Mesenchymal stem cell (in vitro differentiated cells and primary cell): ENCODE results near the gene EFCAB9.
A peak's percentile ranks its signal among the peaks of the same experiment; 100 is the strongest.

Experiments used
- DNase-seq: peaks from one replicate; pipeline ENCODE4 v3.0.0-alpha.2; 2013
- H2AFZ ChIP-seq: one replicate; pipeline ENCODE4 v1.6.1; 2013; ENCODE audit warnings: low read depth, mild to moderate bottlenecking, control low read depth, inconsistent platforms, low read length, moderate library complexity
- H2AK5ac ChIP-seq: 2 replicates; pipeline ENCODE4 v1.6.1; 2013; ENCODE audit warnings: low read length, moderate library complexity, mild to moderate bottlenecking, inconsistent platforms; ENCODE audit not compliant: severe bottlenecking
- H2BK120ac ChIP-seq: one replicate; pipeline ENCODE4 v1.6.1; 2013; ENCODE audit warnings: low read depth, mild to moderate bottlenecking, inconsistent platforms, low read length, moderate library complexity
- H2BK12ac ChIP-seq, 2 experiments: one replicate each; pipeline ENCODE4 v1.6.1; 2013; ENCODE audit warnings: inconsistent platforms in 2 of 2, low read length in 2 of 2, mild to moderate bottlenecking in 2 of 2, moderate library complexity in 2 of 2, control low read depth in 1 of 2
- H2BK15ac ChIP-seq: one replicate; pipeline ENCODE4 v1.6.1; 2013; ENCODE audit warnings: mild to moderate bottlenecking, low read depth, inconsistent platforms; ENCODE audit not compliant: poor library complexity, severe bottlenecking
- H2BK5ac ChIP-seq: 2 replicates; pipeline ENCODE4 v1.6.1; 2013; ENCODE audit warnings: low read depth, mild to moderate bottlenecking, low read length, control low read depth, inconsistent platforms; ENCODE audit not compliant: poor library complexity, severe bottlenecking
- H3K14ac ChIP-seq, 2 experiments: one replicate each; pipeline ENCODE4 v1.6.1; 2013; ENCODE audit warnings: inconsistent platforms in 2 of 2, low read length in 2 of 2, control low read depth in 1 of 2, mild to moderate bottlenecking in 1 of 2, moderate library complexity in 1 of 2
- H3K18ac ChIP-seq, 2 experiments: one replicate each; pipeline ENCODE4 v1.6.1; 2013; ENCODE audit warnings: inconsistent platforms in 2 of 2, low read length in 2 of 2, control low read depth in 1 of 2, low read depth in 1 of 2, mild to moderate bottlenecking in 1 of 2
- H3K23ac ChIP-seq, 2 experiments: one replicate each; pipeline ENCODE4 v1.6.1; 2013; ENCODE audit warnings: inconsistent platforms in 2 of 2, low read length in 2 of 2, mild to moderate bottlenecking in 2 of 2, moderate library complexity in 2 of 2, control low read depth in 1 of 2
- H3K27ac ChIP-seq: 2 replicates; pipeline ENCODE4 v1.5.1; 2013; ENCODE audit warnings: mild to moderate bottlenecking, moderate library complexity, low read length, control low read depth, inconsistent platforms; ENCODE audit not compliant: poor library complexity, severe bottlenecking
- H3K27me3 ChIP-seq, 2 experiments: 2 replicates each; pipeline versions ENCODE4 v1.6.1 to v1.7.0; 2013; ENCODE audit warnings: low read length in 2 of 2, mild to moderate bottlenecking in 2 of 2, moderate library complexity in 2 of 2, control low read depth in 1 of 2, inconsistent platforms in 1 of 2; ENCODE audit not compliant: control insufficient read depth in 1 of 2, insufficient read depth in 1 of 2
- H3K36me3 ChIP-seq, 2 experiments: 2 replicates each; pipeline versions ENCODE4 v1.6.1 to v1.7.0; 2013; ENCODE audit warnings: low read length in 2 of 2, control low read depth in 1 of 2, inconsistent platforms in 1 of 2, low read depth in 1 of 2, mild to moderate bottlenecking in 1 of 2; ENCODE audit not compliant: insufficient read depth in 2 of 2, control insufficient read depth in 1 of 2
- H3K4ac ChIP-seq, 2 experiments: one replicate each; pipeline ENCODE4 v1.6.1; 2013; ENCODE audit warnings: inconsistent platforms in 2 of 2, low read length in 2 of 2, mild to moderate bottlenecking in 2 of 2, moderate library complexity in 2 of 2, control low read depth in 1 of 2, low read depth in 1 of 2
- H3K4me1 ChIP-seq: 2 replicates; pipeline ENCODE4 v1.6.1; 2013; ENCODE audit warnings: low read depth, low read length, control low read depth; ENCODE audit not compliant: control insufficient read depth, insufficient read depth
- H3K4me2 ChIP-seq: 2 replicates; pipeline ENCODE4 v1.6.1; 2013; ENCODE audit warnings: low read length, mild to moderate bottlenecking, inconsistent platforms; ENCODE audit not compliant: poor library complexity, severe bottlenecking
- H3K4me3 ChIP-seq, 2 experiments: 2 replicates each; pipeline versions ENCODE4 v1.5.1 to v1.7.0; 2013; ENCODE audit warnings: low read length in 2 of 2, mild to moderate bottlenecking in 2 of 2, control low read depth in 1 of 2, low read depth in 1 of 2; ENCODE audit not compliant: insufficient read depth in 1 of 2
- H3K79me1 ChIP-seq: replicated peaks from 2 replicates; pipeline ENCODE4 v1.6.1; 2013; ENCODE audit warnings: mild to moderate bottlenecking, control low read depth, low read length, inconsistent platforms; ENCODE audit not compliant: poor library complexity, severe bottlenecking
- H3K9ac ChIP-seq: 2 replicates; pipeline ENCODE4 v1.7.0; 2013; ENCODE audit warnings: mild to moderate bottlenecking, low read length, moderate library complexity
- H3K9me3 ChIP-seq: 2 replicates; pipeline ENCODE4 v1.7.0; 2013; ENCODE audit warnings: mild to moderate bottlenecking, low read length; ENCODE audit not compliant: control insufficient read depth
- H4K8ac ChIP-seq: one replicate; pipeline ENCODE4 v1.6.1; 2013; ENCODE audit warnings: inconsistent platforms, mild to moderate bottlenecking, low read length, moderate library complexity
- H4K91ac ChIP-seq: one replicate; pipeline ENCODE4 v1.6.1; 2013; ENCODE audit warnings: mild to moderate bottlenecking, low read length, inconsistent platforms
- WGBS: methylation state at CpG from one replicate; pipeline ENCODE4 v1.1.7; 2013; ENCODE audit warnings: mixed read lengths; 5-methylcytosine and 5-hydroxymethylcytosine counted together

The EFCAB9 gene

DNA sequence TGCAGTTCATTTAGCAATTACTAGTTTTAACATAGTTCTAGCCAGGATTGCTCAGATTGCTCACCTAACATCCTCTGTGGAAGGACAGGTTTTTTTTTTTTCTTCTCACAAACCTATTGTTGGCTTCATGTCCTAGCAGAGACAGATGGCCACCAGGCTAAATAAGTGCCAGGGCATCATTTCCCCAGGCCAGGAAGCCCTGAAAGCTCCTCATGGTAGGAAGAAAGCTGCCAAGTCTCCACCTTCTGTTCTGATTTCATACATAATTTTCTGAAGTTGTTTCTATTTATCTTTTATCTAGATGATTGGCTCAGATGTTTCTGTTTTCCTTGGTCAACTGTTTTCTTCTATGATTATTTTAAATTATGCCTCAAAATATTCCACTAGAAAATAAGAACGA is 31.0 kb downstream of the EFCAB9 start:
- H2AFZ ChIP-seq = no peak overlapping the region
- no peak overlapping the region for H2BK15ac ChIP-seq
- no peak overlapping the region for H3K23ac ChIP-seq
- peaks cover 3 to 72% of the 10 kb centered on the region in 2 experiments for H3K36me3 ChIP-seq
- no peak overlapping the region for H4K91ac ChIP-seq
- no peak overlapping the region for H2BK12ac ChIP-seq
- no peak overlapping the region for H3K27ac ChIP-seq
- H3K9me3 ChIP-seq = no peaks in the 10 kb centered on the region
- no peaks in the 10 kb centered on the region for H3K4me1 ChIP-seq
- H3K4ac ChIP-seq = no peak overlapping the region
- no peak overlapping the region for H3K4me2 ChIP-seq
- H2BK5ac ChIP-seq = no peak overlapping the region
- no peak for DNase-seq
- H3K27me3 ChIP-seq = no peaks in the 10 kb centered on the region
- no peak overlapping the region for H3K14ac ChIP-seq
- H3K4me3 ChIP-seq = no peak overlapping the region
- H4K8ac ChIP-seq = no peak overlapping the region
- no peak overlapping the region for H2AK5ac ChIP-seq
- peaks cover 16% of the 10 kb centered on the region for H3K79me1 ChIP-seq
- H3K18ac ChIP-seq = no peak overlapping the region
- no peak overlapping the region for H3K9ac ChIP-seq
- no peak overlapping the region for H2BK120ac ChIP-seq
- 100% methylated on average over 1 of the region's 1 CpG for WGBS

DNA sequence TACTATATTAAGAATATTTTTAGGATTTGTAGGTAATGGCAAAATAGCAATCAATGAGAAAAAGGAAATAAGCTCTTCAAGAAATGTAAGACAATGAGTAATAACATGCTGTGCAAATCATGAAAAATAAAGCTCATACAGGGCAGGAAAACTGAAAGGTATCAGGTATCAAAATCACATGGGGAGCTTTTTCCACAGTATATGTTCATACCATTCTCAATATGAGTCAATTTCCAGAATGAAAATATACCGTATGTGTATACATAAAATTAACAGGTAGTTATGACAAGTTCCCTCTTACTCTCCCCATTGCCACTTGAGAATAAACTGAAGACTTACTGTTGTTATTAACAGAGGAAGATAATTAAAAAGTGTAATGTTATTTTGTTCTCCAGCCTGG is 35.9 kb downstream of the EFCAB9 start:
- Histone ChIP-seq H3K9ac (no peak overlapping the region), H3K79me1 (peaks cover 14% of the 10 kb centered on the region), H3K4me1 (no peaks in the 10 kb centered on the region), H2AK5ac (no peak overlapping the region), H3K27me3 (no peaks in the 10 kb centered on the region), H2BK5ac (no peak overlapping the region), H3K18ac (no peak overlapping the region), H3K4me2 (no peak overlapping the region), H4K8ac (no peak overlapping the region), H3K4ac (no peak overlapping the region), H3K36me3 (peaks cover 5 to 69% of the 10 kb centered on the region in 2 experiments), H4K91ac (no peak overlapping the region), H3K4me3 (no peak overlapping the region), H2AFZ (no peak overlapping the region), H2BK12ac (no peak overlapping the region), H3K9me3 (no peaks in the 10 kb centered on the region), H3K27ac (no peak overlapping the region), H3K14ac (no peak overlapping the region), H2BK15ac (no peak overlapping the region), H3K23ac (no peak overlapping the region), H2BK120ac (no peak overlapping the region)
- no peak for DNase-seq
- no CpG with 5 or more reads among the region's 1 CpG for WGBS

DNA sequence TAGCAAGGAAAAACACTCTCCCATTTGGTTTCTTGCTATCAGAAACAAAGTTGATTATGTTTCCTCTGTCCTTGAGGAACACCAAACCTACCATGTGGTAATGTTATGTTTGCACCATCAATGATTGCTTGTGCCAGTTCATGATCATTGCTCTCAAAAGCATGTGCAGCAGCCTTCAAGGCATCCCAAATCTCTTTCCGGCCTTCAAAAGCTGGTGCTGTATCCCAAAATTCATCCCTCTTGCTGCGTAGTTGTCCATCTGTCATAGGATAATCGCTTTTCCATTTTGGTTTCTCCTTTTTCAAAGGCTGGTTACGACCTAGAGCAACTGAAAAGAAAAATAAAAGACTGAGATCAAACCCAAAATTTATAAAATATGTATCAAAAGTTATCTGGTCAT is 40.1 kb downstream of the EFCAB9 start:
- no peaks in the 10 kb centered on the region for H3K27me3 ChIP-seq
- H2BK15ac ChIP-seq = no peak overlapping the region
- H3K79me1 ChIP-seq = peaks cover 11% of the 10 kb centered on the region
- H3K4me2 ChIP-seq = no peak overlapping the region
- no peak overlapping the region for H3K4ac ChIP-seq
- no peak overlapping the region for H2BK120ac ChIP-seq
- H3K27ac ChIP-seq = no peak overlapping the region
- H4K91ac ChIP-seq = no peak overlapping the region
- peaks cover 5 to 41% of the 10 kb centered on the region in 2 experiments for H3K36me3 ChIP-seq
- no peak overlapping the region for H2BK5ac ChIP-seq
- no peak overlapping the region for H2AFZ ChIP-seq
- H3K23ac ChIP-seq = no peak overlapping the region
- 100% methylated on average over 2 of the region's 4 CpGs for WGBS
- H4K8ac ChIP-seq = no peak overlapping the region
- DNase-seq = no peak
- no peak overlapping the region for H3K4me3 ChIP-seq
- no peak overlapping the region for H2AK5ac ChIP-seq
- no peak overlapping the region for H2BK12ac ChIP-seq
- H3K4me1 ChIP-seq = peaks cover 1% of the 10 kb centered on the region
- no peak overlapping the region for H3K18ac ChIP-seq
- H3K9me3 ChIP-seq = no peaks in the 10 kb centered on the region
- H3K9ac ChIP-seq = no peak overlapping the region
- no peak overlapping the region for H3K14ac ChIP-seq

DNA sequence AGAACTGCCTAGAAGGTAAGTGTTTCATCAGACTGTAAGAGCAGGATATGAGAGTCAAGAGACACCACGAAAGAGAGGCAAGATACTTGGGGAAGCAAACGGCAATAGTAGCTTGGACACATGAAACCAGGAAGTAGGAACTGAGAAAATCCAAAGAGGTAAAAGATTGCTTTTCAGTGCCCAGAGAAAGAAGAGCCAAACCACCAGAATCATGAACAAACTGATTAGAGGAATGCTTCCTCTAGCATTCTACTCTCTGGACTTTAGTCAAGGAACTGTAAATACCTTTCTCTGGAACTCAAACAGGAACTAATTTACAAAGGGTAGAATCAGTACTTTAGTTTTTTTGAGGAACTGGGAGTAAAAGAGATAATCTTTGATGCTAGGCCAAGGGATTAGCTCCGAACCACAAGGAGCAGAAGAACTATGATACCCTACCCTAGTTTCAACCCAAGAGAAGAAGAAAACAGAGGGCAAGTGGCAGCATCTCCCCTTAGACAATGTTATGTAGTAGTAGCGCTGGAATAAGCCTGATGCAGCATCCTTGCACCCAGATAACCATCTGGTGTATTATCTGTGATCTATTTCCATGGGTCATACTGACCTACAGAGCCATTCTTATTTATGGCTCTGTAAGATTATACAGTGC is 41.3 kb downstream of the EFCAB9 start:
- Histone ChIP-seq H4K91ac (no peak overlapping the region), H3K9ac (peak overlapping the region; percentile 27), H2BK120ac (no peak overlapping the region), H2BK5ac (no peak overlapping the region), H3K27me3 (no peaks in the 10 kb centered on the region), H3K36me3 (peaks cover 5 to 34% of the 10 kb centered on the region in 2 experiments), H2BK12ac (no peak overlapping the region), H2BK15ac (no peak overlapping the region), H4K8ac (no peak overlapping the region), H3K27ac (no peak overlapping the region), H2AK5ac (no peak overlapping the region), H3K4ac (no peak overlapping the region), H3K4me3 (no peak overlapping the region), H3K18ac (no peak overlapping the region), H3K14ac (no peak overlapping the region), H3K23ac (no peak overlapping the region), H3K4me1 (peaks cover 1% of the 10 kb centered on the region), H3K9me3 (no peaks in the 10 kb centered on the region), H3K4me2 (no peak overlapping the region), H3K79me1 (peaks cover 11% of the 10 kb centered on the region), H2AFZ (no peak overlapping the region)
- no peak for DNase-seq
- 63% methylated on average over 3 of the region's 4 CpGs for WGBS
